GM21381 (cell line): ENCODE results near the gene HMGCS1.
"Not testable (repeated sequence)": the region's sequence is repeated elsewhere in the genome, so short reads cannot be mapped to it uniquely, and the experiment has no call there.

Source experiments
- ATAC-seq: cut with Tn5 transposase; IDR thresholded peaks from one replicate; pipeline ENCODE4 v1.9.1; 2021; ENCODE audit warnings: mild to moderate bottlenecking, moderate library complexity; ENCODE audit not compliant: unreplicated experiment

Gene HMGCS1

GRCh38 chr5:43279548-43280274 is 33.5 kb downstream of the HMGCS1 start:
- ATAC-seq, result no peak

DNA sequence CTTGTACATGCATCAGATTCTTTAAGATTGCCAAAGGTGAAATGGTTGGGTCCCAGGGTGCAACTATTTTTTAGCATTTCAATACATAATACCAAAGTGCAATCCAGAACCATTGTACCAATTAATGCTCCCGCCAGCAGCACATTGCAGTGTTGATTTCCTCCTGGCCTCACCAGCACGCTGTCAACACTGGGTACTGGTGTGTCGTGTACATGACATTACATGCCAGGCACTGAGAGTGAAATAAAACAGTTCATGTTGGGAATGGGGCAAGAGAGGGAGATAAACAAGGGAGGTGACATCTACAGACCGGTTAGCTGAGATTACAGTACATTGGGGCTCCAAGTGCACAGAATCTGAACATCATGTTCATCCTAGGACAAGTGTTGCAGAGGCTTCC is 37.8 kb downstream of the HMGCS1 start:
- no peak for ATAC-seq

DNA sequence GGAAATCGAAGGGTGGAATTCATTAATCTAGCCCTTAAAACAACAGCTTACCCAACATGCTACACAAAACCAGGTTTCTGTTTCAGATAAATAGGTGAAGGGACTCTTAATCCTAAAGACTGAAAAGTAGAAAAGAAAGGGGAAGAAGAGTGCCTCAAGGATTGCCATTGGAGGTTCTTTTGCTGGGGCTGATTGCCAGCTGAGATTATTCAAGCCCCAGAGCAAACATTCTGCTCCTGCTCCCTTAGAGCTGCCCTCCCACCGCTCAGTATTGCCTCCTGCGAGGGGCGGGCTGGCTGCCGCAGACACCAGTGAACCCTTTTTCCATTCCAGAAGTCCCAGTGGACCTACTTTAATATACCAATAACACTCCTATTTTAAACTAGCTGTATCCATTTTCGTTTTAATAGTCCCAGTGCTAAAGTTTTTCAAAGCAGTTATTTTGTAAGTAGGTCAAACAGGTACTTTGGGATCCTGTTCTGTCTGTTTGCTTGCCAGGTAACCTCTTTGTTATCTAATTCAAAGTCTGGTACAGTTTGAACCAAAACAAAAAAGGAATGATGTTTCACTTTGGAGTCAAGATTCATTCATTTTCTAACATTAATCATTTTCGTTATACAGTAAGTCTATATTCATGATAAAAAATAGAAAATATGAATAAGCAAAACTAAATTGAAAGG is 38.6 kb downstream of the HMGCS1 start:
- no peak for ATAC-seq

DNA sequence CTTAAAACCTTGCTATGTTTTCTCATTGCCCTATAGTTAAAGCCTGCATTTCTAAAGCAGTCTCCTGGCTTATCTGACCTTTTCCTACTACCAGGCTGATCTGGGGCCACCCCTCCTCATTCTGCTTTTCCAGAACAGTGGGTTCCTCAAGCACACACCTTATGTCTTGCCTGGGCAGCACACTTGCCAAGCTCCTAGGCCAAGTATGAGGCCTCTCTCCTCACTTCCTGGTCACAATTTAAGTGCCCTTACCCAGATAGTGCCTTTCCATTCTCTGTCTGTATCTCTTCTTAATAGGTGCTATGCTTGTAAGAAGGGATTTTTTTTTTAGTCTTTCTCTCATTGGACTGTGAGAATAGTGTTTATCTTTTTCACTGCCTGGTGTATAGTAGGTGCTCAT is 39.7 kb downstream of the HMGCS1 start:
- no peak for ATAC-seq

DNA sequence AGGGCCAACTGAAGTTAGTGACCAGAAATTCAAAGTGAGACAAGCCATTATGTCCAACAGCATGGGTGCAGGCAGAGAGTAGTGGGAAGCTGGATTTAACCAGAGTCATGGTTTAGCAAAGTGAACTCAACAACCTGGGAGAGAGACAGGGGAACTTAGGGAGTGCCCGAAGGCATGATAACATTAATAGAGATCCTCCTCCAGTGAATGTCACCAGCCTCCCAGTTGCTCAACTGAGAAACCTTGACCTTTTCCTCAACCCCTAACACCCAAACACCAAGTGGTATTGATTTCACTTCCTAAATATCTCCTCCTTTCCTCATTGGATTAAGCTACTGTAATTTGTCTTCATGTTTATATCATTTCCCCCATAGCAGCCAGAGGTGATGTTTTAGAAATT is 42.6 kb downstream of the HMGCS1 start:
- ATAC-seq, result no peak

DNA sequence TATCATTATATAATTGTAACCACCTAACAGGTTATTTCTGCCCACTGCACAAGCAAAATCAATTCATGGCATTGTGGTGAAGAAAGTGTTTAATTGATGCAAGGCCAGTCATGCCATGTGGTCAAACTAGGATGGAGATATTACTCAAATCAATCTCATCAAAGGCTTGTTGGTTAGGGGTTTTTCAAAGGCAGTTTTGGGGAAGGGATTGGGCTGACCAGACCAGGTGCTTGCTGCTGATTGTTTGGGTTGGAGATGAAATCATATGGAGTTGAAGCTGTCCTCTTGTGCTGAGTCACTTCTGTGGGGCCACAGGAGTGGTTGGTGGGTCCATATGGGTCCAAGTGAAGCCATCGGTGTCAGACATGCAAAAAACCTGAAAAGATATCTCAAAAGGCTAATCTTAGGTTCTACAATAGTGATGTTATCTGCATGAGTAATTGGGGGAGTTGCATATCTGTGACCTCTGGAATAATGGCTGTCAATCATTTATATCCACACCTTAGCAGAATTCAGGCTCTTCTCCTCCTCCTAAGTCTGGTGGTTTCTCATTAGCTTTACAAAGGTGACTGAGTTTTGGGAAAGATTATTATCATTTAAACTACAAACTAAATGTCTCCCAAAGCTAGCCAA is 44.9 kb downstream of the HMGCS1 start:
- peak; percentile 68 for ATAC-seq

GRCh38 chr5:43262269-43262668 is 50.9 kb downstream of the HMGCS1 start:
- not testable (repeated sequence) for ATAC-seq

DNA sequence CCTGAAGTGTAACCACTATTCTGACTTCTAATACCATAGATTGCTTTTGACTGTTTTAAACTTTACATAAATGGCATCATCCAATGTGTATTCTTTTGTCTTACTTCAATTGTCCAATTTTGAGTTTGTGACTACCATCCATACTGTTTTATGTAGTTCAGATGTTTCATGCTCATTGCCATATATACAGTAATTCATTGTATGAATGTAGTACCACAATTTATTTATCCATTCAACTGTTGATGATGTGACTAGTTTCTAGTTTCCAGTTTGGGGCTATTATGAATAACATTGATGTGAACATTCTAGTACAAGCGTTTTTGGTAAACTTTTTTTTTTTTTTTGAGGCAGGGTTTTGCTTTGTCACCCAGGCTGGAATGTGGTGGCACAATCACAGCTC is 55.1 kb downstream of the HMGCS1 start:
- no peak for ATAC-seq

DNA sequence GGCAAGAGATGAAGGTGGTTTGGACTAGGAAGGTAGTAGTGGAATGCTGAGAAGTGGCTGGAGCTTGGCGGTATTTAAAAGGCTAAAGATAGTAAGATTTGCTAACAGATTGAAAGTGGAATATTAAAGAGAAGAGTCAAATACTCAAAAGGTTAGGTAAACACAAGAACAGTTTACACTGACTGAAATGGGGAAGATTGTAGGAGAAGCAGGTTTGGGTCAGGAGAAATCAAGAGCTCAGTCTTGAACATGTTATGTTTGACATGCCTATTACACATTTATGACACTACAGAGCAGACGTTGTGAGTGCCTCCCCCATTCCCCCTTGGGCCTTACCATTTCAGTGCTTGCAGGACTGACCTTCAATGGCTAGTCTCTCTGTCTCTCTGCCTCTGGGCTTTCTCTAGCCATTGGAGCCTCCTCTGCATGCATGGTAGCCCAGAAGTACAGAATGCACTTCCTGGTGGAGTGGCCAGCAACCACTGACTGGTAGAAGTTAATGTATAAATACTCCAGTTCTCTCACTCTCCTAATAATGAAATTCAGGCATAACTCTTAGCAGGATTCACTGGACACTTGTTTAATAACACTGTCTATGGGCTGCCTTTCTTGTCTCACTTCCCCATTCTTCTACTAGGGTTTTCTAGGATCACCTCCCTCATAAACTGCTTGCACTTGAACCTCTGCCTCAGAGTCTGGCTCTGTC is 56.8 kb downstream of the HMGCS1 start:
- ATAC-seq, result no peak

GRCh38 chr5:43255704-43256103 is 57.5 kb downstream of the HMGCS1 start:
- no peak for ATAC-seq

- ATAC-seq, result no peak
Measured at GRCh38 chr5:43251754-43252153, 61.5 kb downstream of the HMGCS1 start.

DNA sequence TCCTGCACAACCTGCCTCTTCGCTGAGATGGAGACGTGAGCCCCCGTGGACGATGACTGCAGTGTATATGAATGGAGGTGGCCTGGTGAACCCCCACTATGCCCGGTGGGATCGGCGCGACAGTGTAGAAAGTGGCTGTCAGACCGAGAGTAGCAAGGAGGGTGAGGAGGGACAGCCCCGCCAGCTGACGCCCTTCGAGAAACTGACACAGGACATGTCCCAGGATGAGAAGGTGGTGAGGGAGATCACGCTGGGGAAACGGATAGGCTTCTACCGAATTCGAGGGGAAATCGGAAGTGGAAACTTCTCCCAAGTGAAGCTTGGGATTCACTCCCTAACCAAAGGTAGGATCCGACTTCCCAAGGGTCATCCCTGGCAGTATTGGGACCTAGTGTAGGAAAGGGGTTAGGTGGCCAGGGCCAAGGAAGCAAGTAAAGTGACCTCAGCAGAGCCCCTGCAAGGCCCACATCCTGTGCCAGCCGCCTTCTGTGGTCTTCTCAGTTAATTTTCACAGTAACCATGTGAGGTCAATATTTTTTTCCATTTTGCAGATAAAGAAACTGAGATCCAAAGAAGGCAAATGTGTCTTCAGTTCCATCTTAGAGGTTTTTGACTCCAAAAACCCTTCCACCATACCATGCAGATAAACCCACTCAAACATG is 67.4 kb downstream of the HMGCS1 start:
- ATAC-seq, result peak; percentile 65

GRCh38 chr5:43244823-43245565 is 68.2 kb downstream of the HMGCS1 start:
- ATAC-seq, result peak; percentile 45

- no peak for ATAC-seq
Measured at GRCh38 chr5:43243270-43243669, 69.9 kb downstream of the HMGCS1 start.

- no peak for ATAC-seq
Measured at GRCh38 chr5:43242196-43242595, 71.0 kb downstream of the HMGCS1 start.
